IPS-15b (cell line): ENCODE data around the gene SMARCB1.
"Not testable (repeated sequence)": the region's sequence is repeated elsewhere in the genome, so short reads cannot be mapped to it uniquely, and the experiment has no call there.

Experiments
- H3K27me3 ChIP-seq: one replicate; pipeline ENCODE4 v1.6.1; 2013; ENCODE audit warnings: low read length; ENCODE audit not compliant: control insufficient read depth, insufficient read depth
- H3K36me3 ChIP-seq: one replicate; pipeline ENCODE4 v1.6.1; 2013; ENCODE audit warnings: low read length; ENCODE audit not compliant: control insufficient read depth, insufficient read depth
- H3K4me1 ChIP-seq: one replicate; pipeline ENCODE4 v1.6.1; 2013; ENCODE audit warnings: mild to moderate bottlenecking, low read length; ENCODE audit not compliant: control insufficient read depth, insufficient read depth
- H3K4me3 ChIP-seq: one replicate; pipeline ENCODE4 v1.5.1; 2013; ENCODE audit warnings: low read depth, low read length
- H3K9ac ChIP-seq: one replicate; pipeline ENCODE4 v1.6.1; 2013; ENCODE audit warnings: low read depth, mild to moderate bottlenecking, low read length
- H3K9me3 ChIP-seq: one replicate; pipeline ENCODE4 v1.6.1; 2013; ENCODE audit warnings: mild to moderate bottlenecking, low read length; ENCODE audit not compliant: control insufficient read depth, insufficient read depth

SMARCB1 gene

GRCh38 chr22:23849009-23850006 lies 62.5 kb downstream of the SMARCB1 start:
- Histone ChIP-seq H3K27me3 (peaks cover 6% of the 10 kb centered on the region), H3K4me1 (peaks cover 6% of the 10 kb centered on the region), H3K9me3 (no peaks in the 10 kb centered on the region), H3K4me3 (no peak overlapping the region), H3K36me3 (no peaks in the 10 kb centered on the region), H3K9ac (no peak overlapping the region)

- Histone ChIP-seq H3K9me3 (no peaks in the 10 kb centered on the region), H3K36me3 (no peaks in the 10 kb centered on the region), H3K4me3 (no peak overlapping the region), H3K27me3 (peaks cover 6% of the 10 kb centered on the region), H3K9ac (no peak overlapping the region), H3K4me1 (peaks cover 6% of the 10 kb centered on the region)
These were observed 63.4 kb downstream of the SMARCB1 start for GRCh38 chr22:23850136-23850611.

- H3K4me1 ChIP-seq = peaks cover 9% of the 10 kb centered on the region
- H3K9ac ChIP-seq = peak overlapping the region; percentile 90
- H3K4me3 ChIP-seq = peak overlapping the region; percentile 91
These were observed 70.2 kb downstream of the SMARCB1 start for GRCh38 chr22:23856721-23857605.

GRCh38 chr22:23857606-23858483 lies 71.1 kb downstream of the SMARCB1 start, which contains the start of gene SLC2A11:
SLC2A11 (plus strand) TSS chr22:23857875; CDS start chr22:23858000, 125 bp downstream.
- peak within 1 kb of the TSS; percentile 91 for H3K4me3 ChIP-seq
- no peaks in the 10 kb centered on the region for H3K9me3 ChIP-seq
- no peaks in the 10 kb centered on the region for H3K27me3 ChIP-seq
- H3K36me3 ChIP-seq = no peaks in the 10 kb centered on the region
- H3K9ac ChIP-seq = peak within 1 kb of the TSS; percentile 90
- H3K4me1 ChIP-seq = peaks cover 9% of the 10 kb centered on the region

More at GRCh38 chr22:23856721-23857605, 70.2 kb downstream of the SMARCB1 start:
- no peaks in the 10 kb centered on the region for H3K9me3 ChIP-seq
- no peaks in the 10 kb centered on the region for H3K27me3 ChIP-seq
- H3K36me3 ChIP-seq = no peaks in the 10 kb centered on the region

GRCh38 chr22:23858484-23858815 lies 71.7 kb downstream of the SMARCB1 start:
- H3K4me3 ChIP-seq = peak overlapping the region; percentile 91
- H3K36me3 ChIP-seq = no peaks in the 10 kb centered on the region
- no peak overlapping the region for H3K9ac ChIP-seq
- no peaks in the 10 kb centered on the region for H3K9me3 ChIP-seq
- H3K27me3 ChIP-seq = no peaks in the 10 kb centered on the region
- peaks cover 9% of the 10 kb centered on the region for H3K4me1 ChIP-seq

- Histone ChIP-seq H3K27me3 (no peaks in the 10 kb centered on the region), H3K36me3 (no peaks in the 10 kb centered on the region), H3K4me3 (no peak overlapping the region), H3K9me3 (no peaks in the 10 kb centered on the region), H3K9ac (no peak overlapping the region), H3K4me1 (peaks cover 9% of the 10 kb centered on the region)
These were observed 72.4 kb downstream of the SMARCB1 start for GRCh38 chr22:23859201-23859600.

- not testable (repeated sequence) for H3K27me3 ChIP-seq
These were observed 73.4 kb downstream of the SMARCB1 start for GRCh38 chr22:23860187-23860586.

GRCh38 chr22:23862103-23862502 lies 75.3 kb downstream of the SMARCB1 start:
- no peaks in the 10 kb centered on the region for H3K9me3 ChIP-seq
- peaks cover 5% of the 10 kb centered on the region for H3K4me1 ChIP-seq
- H3K27me3 ChIP-seq = no peaks in the 10 kb centered on the region
- H3K36me3 ChIP-seq = peaks cover 4% of the 10 kb centered on the region
- H3K9ac ChIP-seq = no peak overlapping the region
- no peak overlapping the region for H3K4me3 ChIP-seq

More at GRCh38 chr22:23860187-23860586, 73.4 kb downstream of the SMARCB1 start:
- not testable (repeated sequence) for H3K9ac ChIP-seq, H3K4me1 ChIP-seq, H3K36me3 ChIP-seq, H3K4me3 ChIP-seq, H3K9me3 ChIP-seq

GRCh38 chr22:23864499-23865154 lies 77.9 kb downstream of the SMARCB1 start:
- H3K9ac ChIP-seq = not testable (repeated sequence)
- H3K36me3 ChIP-seq = peaks cover 14% of the 10 kb centered on the region

GRCh38 chr22:23868580-23868979 lies 81.8 kb downstream of the SMARCB1 start:
- Histone ChIP-seq H3K4me1 (no peaks in the 10 kb centered on the region), H3K9ac (no peak overlapping the region)

More at GRCh38 chr22:23864499-23865154, 77.9 kb downstream of the SMARCB1 start:
- H3K4me3 ChIP-seq, H3K4me1 ChIP-seq, H3K27me3 ChIP-seq, H3K9me3 ChIP-seq: not testable (repeated sequence)

More at GRCh38 chr22:23868580-23868979, 81.8 kb downstream of the SMARCB1 start:
- Histone ChIP-seq H3K9me3 (no peaks in the 10 kb centered on the region), H3K4me3 (no peak overlapping the region), H3K27me3 (no peaks in the 10 kb centered on the region), H3K36me3 (peaks cover 14% of the 10 kb centered on the region)
